A549 (cell line): Measurements from ENCODE around the gene ZNF212.

Source experiments
- CTCF ChIP-seq: fragments of >200 bp; sonication (Bioruptor Twin); formaldehyde crosslinking; IDR thresholded peaks from 3 replicates; pipeline ENCODE4 v1.5.1; 2016
- RAD21 ChIP-seq, 2 experiments: fragments of >200 bp in 1 of 2; sonication (Bioruptor Twin) in 1 of 2; formaldehyde crosslinking in 1 of 2; IDR thresholded peaks in 1 of 2; conservative IDR thresholded peaks in 1 of 2; 2 replicates in 1 of 2; 3 replicates in 1 of 2; pipeline ENCODE4 v1.6.1; 2012 to 2018; ENCODE audit warnings: inconsistent platforms in 1 of 2

DNA sequence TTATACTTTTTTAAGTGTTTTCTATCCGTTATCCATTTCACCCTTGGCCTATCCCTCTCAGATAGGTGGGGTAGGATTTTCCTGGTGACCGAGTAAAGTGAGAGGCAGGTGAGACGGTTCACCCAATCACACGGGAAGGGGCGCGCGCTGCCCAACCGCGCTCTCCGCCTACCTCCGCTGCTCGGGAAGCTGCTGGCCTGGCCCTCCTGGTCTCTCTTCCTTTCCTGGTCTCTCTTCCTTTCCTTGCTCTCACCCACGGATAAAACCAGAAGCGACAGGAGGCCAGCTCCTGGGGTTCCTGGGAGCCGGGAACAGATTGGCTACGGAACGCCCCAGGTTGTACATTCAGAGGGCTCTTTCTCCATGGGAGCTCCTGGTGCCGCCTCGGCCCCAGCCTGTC, 14.3 kb upstream of the ZNF212 start:
- TF ChIP-seq RAD21 (conservative IDR thresholded peaks at IDR 0.05 in 1 of 2, IDR thresholded peaks at IDR 0.05 in 1 of 2) (no peak), CTCF (no peak)
